ENCODE results near the gene KCNAB1. TPM values are rescaled to one million over a fixed set of nuclear protein-coding genes. Genes with fewer than 3 reads are reported as not detected.
A peak's percentile ranks its signal among the peaks of the same experiment; 100 is the strongest.

KCNAB1 gene
- total RNA-seq, 2 donors from 2014 or later, result not detected

GRCh38 chr3:156511987-156512677 is 391.8 kb downstream of the KCNAB1 start:
- Mint-ChIP-seq H3K27ac (peak overlapping the region; percentile 3 to 51), H3K36me3 (no peaks in the 10 kb centered on the region), H3K9me3 (no peaks in the 10 kb centered on the region)
- ATAC-seq, result peak; percentile 16 to 59
- DNase-seq (ENCODE audit: low spot score in 2 of 2), result no peak

GRCh38 chr3:156513619-156514018 is 393.2 kb downstream of the KCNAB1 start:
- no peak for DNase-seq (ENCODE audit: low spot score in 2 of 2)
- ATAC-seq, result no peak
- Mint-ChIP-seq H3K27ac (no peak overlapping the region), H3K9me3 (no peaks in the 10 kb centered on the region), H3K36me3 (no peaks in the 10 kb centered on the region)

- ATAC-seq, result no peak
- Mint-ChIP-seq H3K27ac (no peak overlapping the region), H3K36me3 (peaks cover 0 to 6% of the 10 kb centered on the region in 2 donors), H3K9me3 (peaks cover 0 to 5% of the 10 kb centered on the region in 2 donors)
- DNase-seq (ENCODE audit: low spot score in 2 of 2), result no peak
Observed at GRCh38 chr3:156516284-156516683, 395.9 kb downstream of the KCNAB1 start.

GRCh38 chr3:156516961-156517360 is 396.6 kb downstream of the KCNAB1 start:
- no peak overlapping the region for H3K27ac Mint-ChIP-seq
- peaks cover 0 to 6% of the 10 kb centered on the region in 2 donors for H3K36me3 Mint-ChIP-seq
- DNase-seq (ENCODE audit: low spot score in 2 of 2) (no peak), ATAC-seq (no peak)
- peaks cover 0 to 5% of the 10 kb centered on the region in 2 donors for H3K9me3 Mint-ChIP-seq

- H3K27ac Mint-ChIP-seq, result no peak overlapping the region
- DNase-seq (ENCODE audit: low spot score in 2 of 2), result no peak
Observed at GRCh38 chr3:156518726-156519125, 398.3 kb downstream of the KCNAB1 start.

GRCh38 chr3:156519758-156520162 is 399.4 kb downstream of the KCNAB1 start:
- ATAC-seq (peak; percentile 79 to 93), DNase-seq (ENCODE audit: low spot score in 2 of 2) (peak in 1 of 2 donors; percentile 29)
- H3K36me3 Mint-ChIP-seq, result peaks cover 0 to 19% of the 10 kb centered on the region in 2 donors
- no peak overlapping the region for H3K27ac Mint-ChIP-seq
- peaks cover 0 to 9% of the 10 kb centered on the region in 2 donors for H3K9me3 Mint-ChIP-seq

More at GRCh38 chr3:156518726-156519125, 398.3 kb downstream of the KCNAB1 start:
- Mint-ChIP-seq H3K36me3 (peaks cover 0 to 12% of the 10 kb centered on the region in 2 donors), H3K9me3 (peaks cover 0 to 5% of the 10 kb centered on the region in 2 donors)
- ATAC-seq, result no peak

GRCh38 chr3:156522673-156523072 is 402.3 kb downstream of the KCNAB1 start:
- Mint-ChIP-seq H3K9me3 (peaks cover 0 to 9% of the 10 kb centered on the region in 2 donors), H3K36me3 (peaks cover 0 to 19% of the 10 kb centered on the region in 2 donors), H3K27ac (no peak overlapping the region)
- ATAC-seq (no peak), DNase-seq (ENCODE audit: low spot score in 2 of 2) (no peak)

- Mint-ChIP-seq H3K36me3 (peaks cover 0 to 13% of the 10 kb centered on the region in 2 donors), H3K9me3 (peaks cover 0 to 3% of the 10 kb centered on the region in 2 donors), H3K27ac (no peak overlapping the region)
- no peak for DNase-seq (ENCODE audit: low spot score in 2 of 2)
- no peak for ATAC-seq
Observed at GRCh38 chr3:156525808-156526207, 405.4 kb downstream of the KCNAB1 start.

GRCh38 chr3:156527060-156527459 is 406.7 kb downstream of the KCNAB1 start:
- Mint-ChIP-seq H3K9me3 (peaks cover 0 to 3% of the 10 kb centered on the region in 2 donors), H3K36me3 (peaks cover 0 to 13% of the 10 kb centered on the region in 2 donors), H3K27ac (no peak overlapping the region)
- DNase-seq (ENCODE audit: low spot score in 2 of 2) (no peak), ATAC-seq (no peak)

GRCh38 chr3:156530980-156531379 is 410.6 kb downstream of the KCNAB1 start:
- Mint-ChIP-seq H3K27ac (no peak overlapping the region), H3K9me3 (no peaks in the 10 kb centered on the region), H3K36me3 (no peaks in the 10 kb centered on the region)
- DNase-seq (ENCODE audit: low spot score in 2 of 2) (no peak), ATAC-seq (no peak)

- no peak for ATAC-seq
- Mint-ChIP-seq H3K36me3 (no peaks in the 10 kb centered on the region), H3K9me3 (no peaks in the 10 kb centered on the region), H3K27ac (peak overlapping the region in 1 of 2 donors; percentile 18)
- DNase-seq (ENCODE audit: low spot score in 2 of 2), result no peak
Observed at GRCh38 chr3:156532730-156533129, 412.4 kb downstream of the KCNAB1 start.

GRCh38 chr3:156533205-156533604 is 412.8 kb downstream of the KCNAB1 start:
- DNase-seq (ENCODE audit: low spot score in 2 of 2), result no peak
- H3K36me3 Mint-ChIP-seq, result no peaks in the 10 kb centered on the region
- no peaks in the 10 kb centered on the region for H3K9me3 Mint-ChIP-seq
- no peak overlapping the region for H3K27ac Mint-ChIP-seq
- no peak for ATAC-seq

- DNase-seq (ENCODE audit: low spot score in 2 of 2) (no peak), ATAC-seq (peak; percentile 84 to 94)
- Mint-ChIP-seq H3K9me3 (no peaks in the 10 kb centered on the region), H3K27ac (peak overlapping the region in 1 of 2 donors; percentile 0), H3K36me3 (no peaks in the 10 kb centered on the region)
Observed at GRCh38 chr3:156535162-156535627, 414.8 kb downstream of the KCNAB1 start.

- H3K36me3 Mint-ChIP-seq, result no peaks in the 10 kb centered on the region
- peak overlapping the region in 1 of 2 donors; percentile 0 for H3K27ac Mint-ChIP-seq
- ATAC-seq (peak in 1 of 2 donors; percentile 8), DNase-seq (ENCODE audit: low spot score in 2 of 2) (no peak)
- H3K9me3 Mint-ChIP-seq, result no peaks in the 10 kb centered on the region
Observed at GRCh38 chr3:156535798-156536197, 415.4 kb downstream of the KCNAB1 start.

- DNase-seq (ENCODE audit: low spot score in 2 of 2) (no peak), ATAC-seq (no peak)
- Mint-ChIP-seq H3K9me3 (no peaks in the 10 kb centered on the region), H3K36me3 (no peaks in the 10 kb centered on the region), H3K27ac (no peak overlapping the region)
Observed at GRCh38 chr3:156536524-156537316, 416.3 kb downstream of the KCNAB1 start.

GRCh38 chr3:156539051-156539450 is 418.7 kb downstream of the KCNAB1 start:
- H3K9me3 Mint-ChIP-seq, result no peaks in the 10 kb centered on the region
- H3K36me3 Mint-ChIP-seq, result no peaks in the 10 kb centered on the region
- no peak overlapping the region for H3K27ac Mint-ChIP-seq
- no peak for ATAC-seq
- no peak for DNase-seq (ENCODE audit: low spot score in 2 of 2)

GRCh38 chr3:156539802-156540201 is 419.4 kb downstream of the KCNAB1 start:
- ATAC-seq (no peak), DNase-seq (ENCODE audit: low spot score in 2 of 2) (no peak)
- Mint-ChIP-seq H3K36me3 (no peaks in the 10 kb centered on the region), H3K27ac (no peak overlapping the region), H3K9me3 (no peaks in the 10 kb centered on the region)

Data from activated naive CD4-positive, alpha-beta T cell treated with anti-CD3 and anti-CD28 coated beads, Interleukin-2, amount 50 U/mL, for 72 hours (primary cell).